ENCODE measurements around the gene UQCRH. TPM values are rescaled to one million over a fixed set of nuclear protein-coding genes. Genes with fewer than 3 reads are reported as not detected.
"Not testable (repeated sequence)": the region's sequence is repeated elsewhere in the genome, so short reads cannot be mapped to it uniquely, and the experiment has no call there.

The UQCRH gene
- total RNA-seq, 4 donors from 2014 or later: 202 to 421 (median 359) TPM

- no peaks in the 10 kb centered on the region for H3K4me1 ChIP-seq
- no peak overlapping the region for H3K27ac ChIP-seq
- H3K9me3 ChIP-seq: no peaks in the 10 kb centered on the region
- ATAC-seq: no peak
- no peaks in the 10 kb centered on the region for H3K27me3 ChIP-seq
- TF ChIP-seq EP300 (IDR thresholded peaks at IDR 0.05): no peak
- TF ChIP-seq POLR2AphosphoS5 (IDR thresholded peaks at IDR 0.05): no peak
- no peak for TF ChIP-seq CTCF (IDR thresholded peaks at IDR 0.05)
- no peak for TF ChIP-seq POLR2A (IDR thresholded peaks at IDR 0.05)
- 72 to 88% methylated on average over 2 to 3 of the region's 3 CpGs for WGBS, 2 donors (ENCODE audit: low coverage in 1 of 2)
- peaks cover 5 to 92% of the 10 kb centered on the region in 2 donors for H3K36me3 ChIP-seq
- no peak overlapping the region for H3K4me3 ChIP-seq
Measured at GRCh38 chr1:46362158-46362557, 58.7 kb downstream of the UQCRH start.

GRCh38 chr1:46363121-46363520 is 59.6 kb downstream of the UQCRH start:
- WGBS, 2 donors (ENCODE audit: low coverage in 1 of 2): no CpG with 5 or more reads among the region's 5 CpGs
- H3K27me3 ChIP-seq: no peaks in the 10 kb centered on the region
- H3K4me3 ChIP-seq: no peak overlapping the region
- H3K36me3 ChIP-seq: peaks cover 5 to 92% of the 10 kb centered on the region in 2 donors
- H3K4me1 ChIP-seq: no peaks in the 10 kb centered on the region
- ATAC-seq: no peak
- H3K27ac ChIP-seq: no peak overlapping the region
- H3K9me3 ChIP-seq: no peaks in the 10 kb centered on the region
- no peak for TF ChIP-seq POLR2A (IDR thresholded peaks at IDR 0.05)
- TF ChIP-seq CTCF (IDR thresholded peaks at IDR 0.05): no peak
- TF ChIP-seq POLR2AphosphoS5 (IDR thresholded peaks at IDR 0.05): no peak
- TF ChIP-seq EP300 (IDR thresholded peaks at IDR 0.05): no peak

DNA sequence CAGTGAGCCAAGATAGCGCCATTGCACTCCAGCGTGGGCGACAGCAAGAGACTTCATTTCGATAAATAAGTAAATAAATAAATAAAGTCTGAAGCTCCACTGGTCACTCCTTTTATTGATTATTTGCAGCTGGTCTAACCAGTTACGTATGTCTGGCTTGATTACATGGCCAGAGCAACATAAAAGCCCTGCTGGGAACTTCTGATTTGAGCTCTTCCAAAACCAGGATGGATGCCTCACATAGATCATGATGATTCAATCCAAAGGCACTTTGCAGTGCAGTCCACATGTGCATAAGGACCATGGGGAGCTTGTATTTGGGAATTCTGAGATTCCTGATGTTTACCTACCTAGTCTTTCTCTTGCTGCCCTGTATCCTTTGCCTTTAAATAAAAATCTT is 61.1 kb downstream of the UQCRH start:
- Histone ChIP-seq H3K9me3 (no peaks in the 10 kb centered on the region), H3K36me3 (peaks cover 5 to 87% of the 10 kb centered on the region in 2 donors), H3K4me3 (no peak overlapping the region), H3K4me1 (no peaks in the 10 kb centered on the region), H3K27me3 (no peaks in the 10 kb centered on the region), H3K27ac (no peak overlapping the region)
- 88% methylated on average over 5 of the region's 5 CpGs for WGBS, 2 donors (ENCODE audit: low coverage in 1 of 2)
- no peak for ATAC-seq
- TF ChIP-seq POLR2AphosphoS5 (IDR thresholded peaks at IDR 0.05) (no peak), POLR2A (IDR thresholded peaks at IDR 0.05) (no peak), EP300 (IDR thresholded peaks at IDR 0.05) (no peak), CTCF (IDR thresholded peaks at IDR 0.05) (no peak)

GRCh38 chr1:46365796-46366195 is 62.3 kb downstream of the UQCRH start:
- H3K27ac ChIP-seq, H3K9me3 ChIP-seq, H3K4me3 ChIP-seq, H3K4me1 ChIP-seq, H3K27me3 ChIP-seq, ATAC-seq: not testable (repeated sequence)
- 90 to 100% methylated on average over 1 to 4 of the region's 8 CpGs for WGBS, 2 donors (ENCODE audit: low coverage in 1 of 2)
- peaks cover 5 to 78% of the 10 kb centered on the region in 2 donors for H3K36me3 ChIP-seq

Other genes starting within 250 kb of the UQCRH start
- 10 to 100 TPM; 21.7 to 34.7 (median 28.2) TPM for gene PIK3R3, start 171.1 kb upstream of the UQCRH start, total RNA-seq
- 10 to 100 TPM in 1 of 4 donors, 1 to 10 TPM in 3; 1.0 to 11.0 (median 1.7) TPM for gene TSPAN1, start 128.6 kb upstream of the UQCRH start, total RNA-seq
- not detected for gene P3R3URF, start 127.2 kb upstream of the UQCRH start, total RNA-seq
- 10 to 100 TPM; 31.0 to 50.4 (median 38.2) TPM for gene POMGNT1, start 105.3 kb upstream of the UQCRH start, total RNA-seq
- 10 to 100 TPM in 2 of 4 donors, 1 to 10 TPM in 2; 6.7 to 16.2 (median 9.9) TPM for gene LURAP1, start 100.4 kb upstream of the UQCRH start, total RNA-seq
- 1 to 10 TPM in 1 of 4 donors, not detected in 3; 9.2 TPM for gene RAD54L, start 55.9 kb upstream of the UQCRH start, total RNA-seq
- 10 to 100 TPM; 55.6 to 77.9 (median 66.7) TPM for gene LRRC41, start 82 bp upstream of the UQCRH start, total RNA-seq
- gene NSUN4, start 37.1 kb downstream of the UQCRH start, total RNA-seq: 10 to 100 TPM; 11.4 to 24.5 (median 18.4) TPM
- gene FAAH, start 90.6 kb downstream of the UQCRH start, total RNA-seq: 1 to 10 TPM; 6.8 to 8.1 (median 7.4) TPM
- gene DMBX1, start 186.1 kb downstream of the UQCRH start, total RNA-seq: not detected
- not detected for gene KNCN, start 247.9 kb downstream of the UQCRH start, total RNA-seq

All from gastroesophageal sphincter (tissue), 4 donors.